Measurements from ENCODE around the gene AFAP1.

Gene AFAP1

DNA sequence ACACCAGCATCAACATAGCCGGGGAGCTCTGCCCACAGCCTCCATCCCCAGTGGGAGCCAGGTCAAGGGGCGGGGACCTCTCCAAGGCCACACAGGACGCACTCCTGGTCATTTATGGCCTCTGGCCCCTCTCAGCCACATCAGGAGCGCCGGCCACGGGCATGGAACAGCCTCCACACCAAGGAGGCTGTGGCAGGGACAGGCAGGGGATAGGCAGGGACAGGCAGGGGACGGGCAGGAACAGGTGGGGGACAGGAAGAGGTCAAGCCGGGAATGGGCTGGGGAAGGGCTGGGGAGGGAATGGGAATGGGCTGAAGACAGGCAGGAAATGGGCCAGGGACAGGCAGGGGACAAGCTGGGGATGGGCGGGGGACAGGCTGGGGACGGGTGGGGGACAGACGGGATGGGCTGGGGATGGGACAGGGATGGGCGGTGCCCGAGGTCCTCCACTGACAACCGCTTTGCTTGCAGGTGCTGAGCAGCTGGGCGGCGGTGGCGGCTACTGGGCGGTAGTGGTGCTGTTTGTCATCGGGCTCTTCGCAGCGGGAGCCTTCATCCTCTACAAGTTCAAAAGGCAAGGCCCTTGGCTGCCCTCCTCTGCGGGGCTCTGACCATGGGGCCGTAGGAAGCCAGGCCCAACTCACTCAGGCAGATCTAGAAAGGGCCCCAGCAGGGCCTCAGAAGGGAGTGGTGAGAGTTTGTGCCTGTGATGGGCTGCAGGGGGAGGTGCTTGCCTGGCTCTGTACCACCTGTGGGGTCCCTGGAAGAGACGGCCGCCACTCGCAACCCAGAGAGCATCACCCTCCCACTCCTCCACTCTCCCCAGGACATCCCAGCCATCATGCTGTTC, 205.6 kb downstream of the AFAP1 start:
- H3K27ac ChIP-seq, result no peak overlapping the region
- TF ChIP-seq CTCF (IDR thresholded peaks at IDR 0.05) (no peak), ZFX (IDR thresholded peaks at IDR 0.05; ENCODE audit: borderline replicate concordance) (no peak)

DNA sequence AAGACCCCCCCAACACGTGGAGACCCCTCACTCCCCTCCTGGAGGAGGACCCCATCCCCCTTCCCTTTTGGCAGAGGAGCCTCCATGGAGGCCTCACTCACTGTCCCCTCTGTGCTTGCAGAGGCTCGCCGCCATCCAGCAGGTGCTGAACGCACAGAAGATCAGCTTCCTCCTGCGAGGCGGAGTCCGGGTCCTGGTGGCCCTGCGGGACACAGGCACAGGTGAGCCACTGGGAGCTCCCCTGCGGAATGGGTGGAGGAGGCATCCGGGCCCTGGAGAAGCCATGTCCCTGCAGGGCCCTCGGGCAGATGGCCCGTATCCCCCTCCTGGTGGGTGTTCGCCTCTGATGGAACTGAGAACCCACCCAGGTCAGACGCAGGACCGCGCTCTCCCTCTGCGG, 206.5 kb downstream of the AFAP1 start:
- H3K27ac ChIP-seq, result no peak overlapping the region
- TF ChIP-seq ZFX (IDR thresholded peaks at IDR 0.05; ENCODE audit: borderline replicate concordance) (no peak), CTCF (IDR thresholded peaks at IDR 0.05) (no peak)

- TF ChIP-seq CTCF (IDR thresholded peaks at IDR 0.05) (no peak), ZFX (IDR thresholded peaks at IDR 0.05; ENCODE audit: borderline replicate concordance) (no peak)
- H3K27ac ChIP-seq, result no peak overlapping the region
Observed at GRCh38 chr4:7732263-7732662, 207.4 kb downstream of the AFAP1 start.

DNA sequence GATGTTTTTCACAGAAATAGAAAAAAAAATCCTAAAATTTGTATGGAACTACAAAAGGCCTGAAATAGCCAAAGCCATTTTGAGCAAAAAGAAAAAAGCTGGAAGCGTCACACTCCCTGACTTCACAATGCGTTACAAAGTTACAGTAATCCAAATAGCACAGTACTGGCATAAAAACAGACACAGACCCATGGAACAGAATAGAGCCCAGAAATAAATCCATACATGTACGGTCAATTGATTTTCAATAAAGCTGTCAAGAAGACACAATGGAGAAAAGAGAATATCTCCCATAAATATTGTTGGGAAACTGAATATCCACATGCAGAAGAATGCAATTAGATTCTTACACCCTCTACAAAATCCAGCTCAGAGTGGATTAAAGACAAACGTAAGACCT, 208.2 kb downstream of the AFAP1 start:
- H3K27ac ChIP-seq, result no peak overlapping the region
- TF ChIP-seq CTCF (IDR thresholded peaks at IDR 0.05) (no peak), ZFX (IDR thresholded peaks at IDR 0.05; ENCODE audit: borderline replicate concordance) (no peak)

- TF ChIP-seq ZFX (IDR thresholded peaks at IDR 0.05; ENCODE audit: borderline replicate concordance) (no peak), CTCF (IDR thresholded peaks at IDR 0.05) (no peak)
Observed at GRCh38 chr4:7727749-7728148, 211.9 kb downstream of the AFAP1 start.

GRCh38 chr4:7726665-7727413, 212.8 kb downstream of the AFAP1 start:
- no peak for TF ChIP-seq ZFX (IDR thresholded peaks at IDR 0.05; ENCODE audit: borderline replicate concordance)
- TF ChIP-seq CTCF (IDR thresholded peaks at IDR 0.05), result no peak

More at GRCh38 chr4:7727749-7728148, 211.9 kb downstream of the AFAP1 start:
- H3K27ac ChIP-seq, result no peak overlapping the region

DNA sequence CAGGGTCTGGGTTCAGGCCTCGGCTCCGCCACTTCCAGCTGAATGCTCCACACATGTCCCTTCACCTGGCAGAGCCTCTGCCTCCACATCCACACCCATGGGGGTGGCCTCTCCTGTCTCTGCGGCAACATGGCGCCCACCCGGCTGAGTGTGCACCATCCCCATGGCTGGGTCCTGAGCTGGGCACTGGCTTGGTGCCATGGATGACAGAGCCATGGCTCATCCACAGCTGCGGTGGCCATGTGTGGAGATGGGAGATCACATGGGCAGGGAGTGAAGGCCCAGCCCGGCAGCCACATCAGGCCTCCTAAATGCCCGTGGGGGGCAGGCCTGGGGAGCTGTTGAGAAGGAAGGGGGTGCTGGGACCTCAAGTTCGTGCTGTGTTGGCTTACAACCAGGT, 213.7 kb downstream of the AFAP1 start:
- TF ChIP-seq ZFX (IDR thresholded peaks at IDR 0.05; ENCODE audit: borderline replicate concordance) (no peak), CTCF (IDR thresholded peaks at IDR 0.05) (no peak)

More at GRCh38 chr4:7726665-7727413, 212.8 kb downstream of the AFAP1 start:
- no peak overlapping the region for H3K27ac ChIP-seq

More for the DNA sequence above, 213.7 kb downstream of the AFAP1 start:
- no peak overlapping the region for H3K27ac ChIP-seq
